SK-N-SH (cell line): ENCODE data around the gene WIPI1. TPM values are rescaled to one million over a fixed set of nuclear protein-coding genes. Genes with fewer than 3 reads are reported as not detected.

Experiments used
- CTCF ChIA-PET: fragments of 300-600, 350-600 bp; formaldehyde crosslinking; extraction: SDS; loops from one replicate; lab custom pipeline; 2021; lab: Yijun Ruan, JAX
- POLR2A ChIA-PET: fragments of 350-600 bp; sonication (Branson Sonifier 250); formaldehyde crosslinking; extraction: SDS; loops from one replicate; lab custom pipeline; 2020; ENCODE audit warnings: antibody characterized with exemption, inconsistent platforms; lab: Yijun Ruan, JAX
- DNase-seq: peaks from one replicate; pipeline ENCODE4 v3.0.0; 2012
- H2AFZ ChIP-seq: fragments of 200-600 bp; sonication (generic); 2 replicates; pipeline ENCODE4 v1.8.1; 2016; ENCODE audit warnings: antibody characterized with exemption, mild to moderate bottlenecking, low read depth
- H3F3A ChIP-seq: fragments of 200-600 bp; sonication (generic); replicated peaks from 2 replicates; pipeline ENCODE3; 2016; ENCODE audit warnings: antibody characterized with exemption, mild to moderate bottlenecking; ENCODE audit not compliant: insufficient read depth
- H3K27ac ChIP-seq, 2 experiments: fragments of 200-500 bp in 1 of 2; fragments of 200-600 bp in 1 of 2; sonication (Bioruptor generic) in 1 of 2; sonication (generic), shearing (Covaris generic) in 1 of 2; 2 replicates each; pipeline versions ENCODE4 v1.5.1 to v1.6.1; 2014 to 2016; ENCODE audit warnings: low read depth in 2 of 2, inconsistent platforms in 1 of 2, low read length in 1 of 2, mild to moderate bottlenecking in 1 of 2, mixed read lengths in 1 of 2
- H3K27me3 ChIP-seq: fragments of 200-600 bp; sonication (generic), shearing (Covaris generic); 2 replicates; pipeline ENCODE4 v1.6.1; 2016; ENCODE audit warnings: mixed run types; ENCODE audit not compliant: insufficient read depth
- H3K36me3 ChIP-seq, 2 experiments: fragments of 200-500 bp in 1 of 2; fragments of 200-600 bp in 1 of 2; sonication (Bioruptor generic) in 1 of 2; sonication (generic) in 1 of 2; replicated peaks in 1 of 2; 2 replicates each; pipeline versions ENCODE3 to v1.5.1; 2014 to 2016; ENCODE audit warnings: low read length in 1 of 2, mild to moderate bottlenecking in 1 of 2; ENCODE audit not compliant: insufficient read depth in 2 of 2, control insufficient read depth in 1 of 2
- H3K4me1 ChIP-seq, 2 experiments: fragments of 200-500 bp in 1 of 2; fragments of 200-600 bp in 1 of 2; sonication (Bioruptor generic) in 1 of 2; sonication (generic), shearing (Covaris generic) in 1 of 2; 2 replicates each; pipeline versions ENCODE4 v1.5.1 to v1.6.1; 2014 to 2016; ENCODE audit warnings: low read depth in 1 of 2, low read length in 1 of 2, mixed run types in 1 of 2; ENCODE audit not compliant: insufficient read depth in 2 of 2, control insufficient read depth in 1 of 2
- H3K4me2 ChIP-seq: fragments of 200-600 bp; sonication (generic), shearing (Covaris generic); 2 replicates; pipeline ENCODE4 v1.6.1; 2017; ENCODE audit warnings: mixed run types
- H3K4me3 ChIP-seq, 2 experiments: fragments of 200-500 bp in 1 of 2; fragments of 200-600 bp in 1 of 2; sonication (Bioruptor generic) in 1 of 2; sonication (generic), shearing (Covaris generic) in 1 of 2; 2 replicates each; pipeline versions ENCODE4 v1.5.1 to v1.8.1; 2014 to 2016; ENCODE audit warnings: low read depth in 2 of 2, inconsistent platforms in 1 of 2, low read length in 1 of 2, mild to moderate bottlenecking in 1 of 2, mixed read lengths in 1 of 2, moderate library complexity in 1 of 2
- H3K79me2 ChIP-seq: fragments of 200-600 bp; sonication (generic); 2 replicates; pipeline ENCODE4 v1.8.1; 2017; ENCODE audit warnings: mild to moderate bottlenecking; ENCODE audit not compliant: insufficient read depth
- H3K9ac ChIP-seq: fragments of 200-600 bp; sonication (generic); 2 replicates; pipeline ENCODE4 v1.6.1; 2017; ENCODE audit warnings: mixed run types
- H3K9me2 ChIP-seq: fragments of 200-600 bp; sonication (generic); 2 replicates; pipeline ENCODE4 v1.6.1; 2017; ENCODE audit warnings: mixed run types
- H3K9me3 ChIP-seq: fragments of 200-600 bp; sonication (generic); 2 replicates; pipeline ENCODE4 v1.6.1; 2017; ENCODE audit warnings: mixed run types, mild to moderate bottlenecking, moderate library complexity
- H4K20me1 ChIP-seq: fragments of 200-600 bp; sonication (generic); 2 replicates; pipeline ENCODE4 v1.6.1; 2017; ENCODE audit warnings: mild to moderate bottlenecking, mixed run types; ENCODE audit not compliant: insufficient read depth
- ELF1 ChIP-seq: IDR thresholded peaks from 2 replicates; pipeline ENCODE4 v1.4.0; 2012
- FOXJ3 ChIP-seq: sonication (generic); formaldehyde crosslinking; IDR thresholded peaks from 2 replicates; pipeline ENCODE4 v1.5.1; 2020; ENCODE audit warnings: mild to moderate bottlenecking, missing genetic modification reagents
- FOXM1 ChIP-seq: IDR thresholded peaks from 2 replicates; pipeline ENCODE4 v1.4.0; 2012; ENCODE audit warnings: low read depth, mild to moderate bottlenecking
- GABPA ChIP-seq: IDR thresholded peaks from 2 replicates; pipeline ENCODE4 v1.4.0; 2012; ENCODE audit warnings: low read depth, mild to moderate bottlenecking
- GATA2 ChIP-seq: sonication (generic); formaldehyde crosslinking; IDR thresholded peaks from 2 replicates; pipeline ENCODE4 v1.5.0; 2020; ENCODE audit warnings: mild to moderate bottlenecking, missing genetic modification reagents
- MEF2A ChIP-seq: IDR thresholded peaks from 2 replicates; pipeline ENCODE4 v1.4.0; 2012; ENCODE audit warnings: low read depth, borderline replicate concordance
- NRF1 ChIP-seq: IDR thresholded peaks from 2 replicates; pipeline ENCODE4 v1.6.1; 2012; ENCODE audit warnings: low read depth, mild to moderate bottlenecking, low read length
- POLR2AphosphoS5 ChIP-seq: IDR thresholded peaks from 2 replicates; pipeline ENCODE4 v1.6.1; 2012; ENCODE audit warnings: low read depth, low read length
- RAD21 ChIP-seq: IDR thresholded peaks from 2 replicates; pipeline ENCODE4 v1.6.1; 2012; ENCODE audit warnings: mild to moderate bottlenecking, low read length
- RCOR1 ChIP-seq: fragments of 150-350 bp; IDR thresholded peaks from 2 replicates; pipeline ENCODE4 v1.6.1; 2017; ENCODE audit warnings: antibody characterized with exemption, low read length
- RXRA ChIP-seq: IDR thresholded peaks from 2 replicates; pipeline ENCODE4 v1.4.0; 2012; ENCODE audit warnings: low read depth, mild to moderate bottlenecking, borderline replicate concordance
- SIN3A ChIP-seq: IDR thresholded peaks from 2 replicates; pipeline ENCODE4 v1.6.1; 2012; ENCODE audit warnings: low read depth, mild to moderate bottlenecking, low read length, moderate library complexity, borderline replicate concordance
- polyA plus RNA-seq, 3 experiments: library from polyadenylated mRNA; depleted of rRNA; stranded (reverse); fragments of >200 nt; gene quantifications; 2 replicates each; pipeline ENCODE4 v1.2.3, GENCODE V29; 2012
- TF ChIP-seq, protein P1 (sequence below): fragments of 150-350 bp; IDR thresholded peaks from 2 replicates; pipeline ENCODE4 v1.6.1; 2016; ENCODE audit warnings: mild to moderate bottlenecking, low read depth, low read length
- TF ChIP-seq, protein P2 (sequence below): IDR thresholded peaks from 2 replicates; pipeline ENCODE4 v1.4.0; 2012; ENCODE audit warnings: low read depth, borderline replicate concordance
- TF ChIP-seq, protein P3 (sequence below): fragments of 150-350 bp; IDR thresholded peaks from 2 replicates; pipeline ENCODE4 v1.6.1; 2017; ENCODE audit warnings: antibody characterized with exemption, low read length, low read depth, borderline replicate concordance
- TF ChIP-seq, protein P4 (sequence below): fragments of 200-600 bp; sonication (generic); IDR thresholded peaks from 2 replicates; pipeline ENCODE4 v1.6.1; 2017; ENCODE audit warnings: antibody characterized with exemption, mild to moderate bottlenecking, moderate library complexity
- TF ChIP-seq, protein P5 (sequence below): IDR thresholded peaks from 2 replicates; pipeline ENCODE4; 2012

The WIPI1 gene
- polyA plus RNA-seq, 1 of the 3 experiments (the other 2 are of a cell fraction) = 52.7 TPM

DNA sequence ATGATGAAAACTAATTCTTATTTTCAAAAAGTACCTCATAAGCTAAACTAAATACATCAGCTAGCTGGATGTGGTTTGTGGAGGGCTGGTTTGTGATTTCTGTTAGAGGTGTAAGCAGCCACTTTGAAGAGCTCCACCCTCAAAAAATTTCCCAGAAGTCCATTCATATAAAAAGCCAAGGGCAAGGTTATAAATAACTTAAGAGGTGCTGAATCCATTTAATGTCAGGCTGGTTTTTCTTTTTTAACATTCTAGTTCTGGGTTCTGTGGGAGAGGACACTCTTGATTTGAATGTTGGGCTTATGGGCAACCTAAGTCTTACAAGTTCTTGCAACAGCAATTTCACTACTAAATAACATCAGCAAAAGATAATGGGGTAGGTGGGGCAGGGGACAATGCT, 3.4 kb upstream of the WIPI1 start:
- H3K27ac ChIP-seq = no peak overlapping the region
- no peak for TF ChIP-seq GATA2
- TF ChIP-seq, protein P1, sequence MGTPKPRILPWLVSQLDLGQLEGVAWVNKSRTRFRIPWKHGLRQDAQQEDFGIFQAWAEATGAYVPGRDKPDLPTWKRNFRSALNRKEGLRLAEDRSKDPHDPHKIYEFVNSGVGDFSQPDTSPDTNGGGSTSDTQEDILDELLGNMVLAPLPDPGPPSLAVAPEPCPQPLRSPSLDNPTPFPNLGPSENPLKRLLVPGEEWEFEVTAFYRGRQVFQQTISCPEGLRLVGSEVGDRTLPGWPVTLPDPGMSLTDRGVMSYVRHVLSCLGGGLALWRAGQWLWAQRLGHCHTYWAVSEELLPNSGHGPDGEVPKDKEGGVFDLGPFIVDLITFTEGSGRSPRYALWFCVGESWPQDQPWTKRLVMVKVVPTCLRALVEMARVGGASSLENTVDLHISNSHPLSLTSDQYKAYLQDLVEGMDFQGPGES = no peak
- no peak for TF ChIP-seq GABPA
- TF ChIP-seq MEF2A = no peak
- TF ChIP-seq, protein P2, sequence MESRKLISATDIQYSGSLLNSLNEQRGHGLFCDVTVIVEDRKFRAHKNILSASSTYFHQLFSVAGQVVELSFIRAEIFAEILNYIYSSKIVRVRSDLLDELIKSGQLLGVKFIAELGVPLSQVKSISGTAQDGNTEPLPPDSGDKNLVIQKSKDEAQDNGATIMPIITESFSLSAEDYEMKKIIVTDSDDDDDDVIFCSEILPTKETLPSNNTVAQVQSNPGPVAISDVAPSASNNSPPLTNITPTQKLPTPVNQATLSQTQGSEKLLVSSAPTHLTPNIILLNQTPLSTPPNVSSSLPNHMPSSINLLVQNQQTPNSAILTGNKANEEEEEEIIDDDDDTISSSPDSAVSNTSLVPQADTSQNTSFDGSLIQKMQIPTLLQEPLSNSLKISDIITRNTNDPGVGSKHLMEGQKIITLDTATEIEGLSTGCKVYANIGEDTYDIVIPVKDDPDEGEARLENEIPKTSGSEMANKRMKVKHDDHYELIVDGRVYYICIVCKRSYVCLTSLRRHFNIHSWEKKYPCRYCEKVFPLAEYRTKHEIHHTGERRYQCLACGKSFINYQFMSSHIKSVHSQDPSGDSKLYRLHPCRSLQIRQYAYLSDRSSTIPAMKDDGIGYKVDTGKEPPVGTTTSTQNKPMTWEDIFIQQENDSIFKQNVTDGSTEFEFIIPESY = no peak
- no peak for TF ChIP-seq SIN3A
- TF ChIP-seq, protein P3, sequence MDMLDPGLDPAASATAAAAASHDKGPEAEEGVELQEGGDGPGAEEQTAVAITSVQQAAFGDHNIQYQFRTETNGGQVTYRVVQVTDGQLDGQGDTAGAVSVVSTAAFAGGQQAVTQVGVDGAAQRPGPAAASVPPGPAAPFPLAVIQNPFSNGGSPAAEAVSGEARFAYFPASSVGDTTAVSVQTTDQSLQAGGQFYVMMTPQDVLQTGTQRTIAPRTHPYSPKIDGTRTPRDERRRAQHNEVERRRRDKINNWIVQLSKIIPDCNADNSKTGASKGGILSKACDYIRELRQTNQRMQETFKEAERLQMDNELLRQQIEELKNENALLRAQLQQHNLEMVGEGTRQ = no peak
- TF ChIP-seq NRF1 = no peak
- no peak for TF ChIP-seq FOXM1
- no peak for TF ChIP-seq RCOR1
- TF ChIP-seq FOXJ3 (CRISPR knock-in tag) = no peak
- TF ChIP-seq POLR2AphosphoS5 = no peak
- TF ChIP-seq, protein P4, sequence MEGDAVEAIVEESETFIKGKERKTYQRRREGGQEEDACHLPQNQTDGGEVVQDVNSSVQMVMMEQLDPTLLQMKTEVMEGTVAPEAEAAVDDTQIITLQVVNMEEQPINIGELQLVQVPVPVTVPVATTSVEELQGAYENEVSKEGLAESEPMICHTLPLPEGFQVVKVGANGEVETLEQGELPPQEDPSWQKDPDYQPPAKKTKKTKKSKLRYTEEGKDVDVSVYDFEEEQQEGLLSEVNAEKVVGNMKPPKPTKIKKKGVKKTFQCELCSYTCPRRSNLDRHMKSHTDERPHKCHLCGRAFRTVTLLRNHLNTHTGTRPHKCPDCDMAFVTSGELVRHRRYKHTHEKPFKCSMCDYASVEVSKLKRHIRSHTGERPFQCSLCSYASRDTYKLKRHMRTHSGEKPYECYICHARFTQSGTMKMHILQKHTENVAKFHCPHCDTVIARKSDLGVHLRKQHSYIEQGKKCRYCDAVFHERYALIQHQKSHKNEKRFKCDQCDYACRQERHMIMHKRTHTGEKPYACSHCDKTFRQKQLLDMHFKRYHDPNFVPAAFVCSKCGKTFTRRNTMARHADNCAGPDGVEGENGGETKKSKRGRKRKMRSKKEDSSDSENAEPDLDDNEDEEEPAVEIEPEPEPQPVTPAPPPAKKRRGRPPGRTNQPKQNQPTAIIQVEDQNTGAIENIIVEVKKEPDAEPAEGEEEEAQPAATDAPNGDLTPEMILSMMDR = no peak
- TF ChIP-seq RAD21 = no peak
- TF ChIP-seq, protein P5, sequence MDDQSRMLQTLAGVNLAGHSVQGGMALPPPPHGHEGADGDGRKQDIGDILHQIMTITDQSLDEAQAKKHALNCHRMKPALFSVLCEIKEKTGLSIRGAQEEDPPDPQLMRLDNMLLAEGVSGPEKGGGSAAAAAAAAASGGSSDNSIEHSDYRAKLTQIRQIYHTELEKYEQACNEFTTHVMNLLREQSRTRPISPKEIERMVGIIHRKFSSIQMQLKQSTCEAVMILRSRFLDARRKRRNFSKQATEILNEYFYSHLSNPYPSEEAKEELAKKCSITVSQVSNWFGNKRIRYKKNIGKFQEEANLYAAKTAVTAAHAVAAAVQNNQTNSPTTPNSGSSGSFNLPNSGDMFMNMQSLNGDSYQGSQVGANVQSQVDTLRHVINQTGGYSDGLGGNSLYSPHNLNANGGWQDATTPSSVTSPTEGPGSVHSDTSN = no peak
- no peak for TF ChIP-seq ELF1
- no peak for TF ChIP-seq RXRA
- TF ChIP-seq, all 33 proteins: peak for 0
- H3K9me2 ChIP-seq = no peaks in the 10 kb centered on the region
- H3F3A ChIP-seq = peaks cover 16% of the 10 kb centered on the region
- no peak overlapping the region for H3K4me2 ChIP-seq
- no peak overlapping the region for H3K4me3 ChIP-seq
- no peaks in the 10 kb centered on the region for H3K36me3 ChIP-seq
- no peaks in the 10 kb centered on the region for H3K27me3 ChIP-seq
- POLR2A ChIA-PET = no interaction called here
- no peaks in the 10 kb centered on the region; the same call in 1 of the 2 replicates for H4K20me1 ChIP-seq
- H2AFZ ChIP-seq = no peak overlapping the region; the same call in 1 of the 2 replicates
- DNase-seq = no peak
- CTCF ChIA-PET = interaction anchor here (1.1 to 6.0 kb wide), 7 partner anchors 10 to 289 kb away, joined by 3 to 63 read pairs (median 19); no protein-coding TSS in a partner anchor
- peaks cover 3 to 25% of the 10 kb centered on the region in 2 experiments; a peak in 3 of 4 replicates for H3K4me1 ChIP-seq
- H3K9me3 ChIP-seq = no peaks in the 10 kb centered on the region
- peaks cover 5% of the 10 kb centered on the region for H3K79me2 ChIP-seq
- no peak overlapping the region for H3K9ac ChIP-seq
